GM21737 (cell line): ENCODE results near the gene TAS1R2.
"Not testable (repeated sequence)": the region's sequence is repeated elsewhere in the genome, so short reads cannot be mapped to it uniquely, and the experiment has no call there.

Experiments used
- ATAC-seq: cut with Tn5 transposase; IDR thresholded peaks from one replicate; pipeline ENCODE4 v1.9.1; 2021; ENCODE audit warnings: mild to moderate bottlenecking, moderate library complexity; ENCODE audit not compliant: unreplicated experiment

TAS1R2 gene

GRCh38 chr1:18859560-18859959 is at the start of gene TAS1R2:
TSS of gene TAS1R2 (minus strand) at chr1:18859660. CDS start at chr1:18859660, 0 bp downstream.
- ATAC-seq: no peak

DNA sequence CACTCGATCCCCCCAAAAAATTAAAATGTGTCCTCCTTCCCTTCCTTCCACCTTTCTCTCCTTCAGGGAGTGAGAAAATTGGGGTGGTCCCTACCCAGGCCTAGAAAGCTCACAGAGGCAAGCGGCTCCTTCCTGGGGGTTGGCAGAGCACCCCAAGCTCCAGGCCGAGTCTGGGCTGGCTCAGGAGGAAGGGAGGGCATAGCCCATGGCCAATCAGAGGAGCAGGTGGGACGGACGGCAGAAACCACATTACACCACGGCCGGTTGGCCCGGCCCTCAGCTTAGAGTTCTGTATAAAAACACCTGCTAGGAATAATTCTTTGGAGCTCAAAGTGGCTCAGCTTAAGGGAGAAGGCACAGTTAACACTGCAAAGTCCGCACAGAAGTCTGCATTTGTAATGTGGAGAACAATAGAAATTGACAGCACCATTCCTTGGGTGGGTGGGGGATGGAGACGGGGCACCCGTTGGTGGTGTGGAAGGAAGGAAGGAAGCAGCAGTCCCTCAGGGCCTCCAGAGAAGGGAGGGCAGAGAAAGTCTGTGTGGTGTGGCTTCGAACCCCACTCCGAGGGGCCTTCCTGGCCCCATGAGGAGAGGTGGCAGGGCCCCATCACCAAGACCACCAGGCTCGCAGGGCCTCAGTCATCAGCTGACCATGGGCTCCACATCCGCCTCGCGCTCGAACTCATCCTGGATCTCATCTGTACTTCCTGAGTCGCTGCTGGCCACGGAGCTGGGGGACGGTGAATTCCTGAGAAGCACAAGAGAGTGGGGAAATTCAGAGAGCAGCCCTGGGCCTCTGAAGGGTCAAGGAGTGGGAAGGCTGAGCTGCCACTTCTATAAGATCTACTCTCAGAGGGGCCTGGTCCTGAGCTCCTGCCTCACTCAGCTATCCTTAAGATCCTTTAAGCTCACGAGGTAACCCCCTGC is 48.7 kb upstream of the TAS1R2 start:
- ATAC-seq: no peak

GRCh38 chr1:18907021-18907916 is 47.8 kb upstream of the TAS1R2 start:
- ATAC-seq: no peak

GRCh38 chr1:18903291-18903756 is 43.9 kb upstream of the TAS1R2 start:
- ATAC-seq: no peak

GRCh38 chr1:18902523-18903290 is 43.2 kb upstream of the TAS1R2 start, which contains the start of gene ALDH4A1:
TSS of gene ALDH4A1 (minus strand) at chr1:18902555. CDS start at chr1:18902523, 32 bp downstream.
- peak; percentile 93 for ATAC-seq

GRCh38 chr1:18901952-18902522 is 42.6 kb upstream of the TAS1R2 start:
- no peak for ATAC-seq

GRCh38 chr1:18901147-18901951 is 41.9 kb upstream of the TAS1R2 start:
- ATAC-seq: no peak

DNA sequence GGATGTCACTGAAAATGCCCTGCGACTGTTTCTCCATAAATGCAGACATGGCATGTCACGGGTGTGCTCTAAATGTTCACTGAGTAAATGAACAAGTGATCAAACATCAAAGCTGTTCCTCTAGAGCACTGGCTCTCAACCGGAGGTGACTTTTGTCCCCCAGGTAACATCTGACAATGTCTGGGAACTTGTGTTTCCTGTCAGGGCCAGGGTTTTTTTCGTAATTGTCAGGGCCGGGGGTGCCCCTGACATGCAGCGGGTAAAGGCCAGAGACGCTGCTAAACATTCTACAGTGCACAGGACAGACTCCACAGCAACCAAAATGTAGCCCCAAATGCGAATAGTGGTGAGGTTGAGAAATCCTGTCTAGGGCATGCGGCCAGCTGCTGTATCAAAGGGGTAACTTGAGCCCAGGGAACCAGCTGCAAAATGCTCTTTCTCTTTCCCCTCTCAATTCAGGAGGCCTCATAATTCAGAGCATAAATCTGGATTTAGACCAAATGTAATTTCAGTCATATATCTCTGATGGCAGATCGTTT is 40.9 kb upstream of the TAS1R2 start:
- no peak for ATAC-seq

GRCh38 chr1:18899363-18900049 is 40.0 kb upstream of the TAS1R2 start:
- no peak for ATAC-seq

DNA sequence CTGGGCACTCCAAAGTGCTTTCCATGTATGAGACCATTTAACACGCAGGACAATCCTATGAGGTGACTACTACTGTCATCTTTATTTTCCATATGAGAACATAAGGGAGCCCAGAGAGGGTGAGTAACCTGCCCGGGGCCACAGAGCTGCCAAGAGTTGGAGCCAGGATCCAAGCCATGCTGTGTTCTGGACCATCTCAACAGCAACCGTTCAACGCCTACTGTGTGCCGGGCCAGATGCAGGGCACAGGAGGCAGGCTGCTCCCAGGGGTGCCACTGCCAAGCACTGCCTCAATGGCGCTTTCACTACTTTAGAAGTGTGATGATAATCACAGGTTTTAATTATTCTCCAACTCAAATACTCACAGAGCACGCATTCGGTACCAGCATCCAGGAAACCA is 39.1 kb upstream of the TAS1R2 start:
- ATAC-seq: no peak

- no peak for ATAC-seq
Measured at GRCh38 chr1:18895317-18895716, 35.9 kb upstream of the TAS1R2 start.

DNA sequence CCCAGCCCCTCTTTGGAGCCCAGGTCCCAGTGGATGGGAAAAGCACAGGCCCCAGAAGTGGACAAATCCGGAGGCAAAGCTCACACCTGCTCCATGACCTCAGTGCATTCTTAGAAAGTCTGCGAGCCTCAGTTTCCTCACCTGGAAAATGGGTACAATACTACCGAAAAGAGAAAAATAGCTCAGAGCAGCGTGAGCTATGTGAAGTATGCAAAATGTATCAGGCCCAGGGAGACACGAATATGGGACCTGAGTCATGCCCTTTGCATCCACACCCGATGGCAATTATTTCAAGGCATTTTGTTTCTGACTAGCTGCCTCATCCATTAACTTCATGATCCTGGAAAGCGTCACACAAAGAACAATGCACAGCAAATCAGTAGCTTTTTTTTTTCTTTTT is 33.7 kb upstream of the TAS1R2 start:
- no peak for ATAC-seq

DNA sequence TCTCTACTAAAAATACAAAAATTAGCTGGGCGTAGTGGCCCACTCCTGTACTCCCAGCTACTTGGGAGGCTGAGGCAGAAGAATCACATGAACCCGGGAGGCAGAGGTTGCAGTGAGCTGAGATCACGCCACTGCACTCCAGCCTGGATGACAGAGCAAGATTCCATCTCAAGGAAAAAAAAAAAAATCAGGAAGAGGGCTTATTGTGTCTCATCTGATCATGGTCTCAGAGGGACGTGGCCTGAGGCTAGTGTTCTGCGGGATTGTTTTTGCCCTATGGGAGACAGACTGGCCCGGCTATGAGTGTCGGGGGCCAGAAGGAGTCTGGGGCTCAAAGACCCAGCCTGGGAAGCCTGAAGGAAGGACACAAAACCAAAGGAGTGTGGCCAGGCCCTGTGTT is 32.4 kb upstream of the TAS1R2 start:
- ATAC-seq: not testable (repeated sequence)

DNA sequence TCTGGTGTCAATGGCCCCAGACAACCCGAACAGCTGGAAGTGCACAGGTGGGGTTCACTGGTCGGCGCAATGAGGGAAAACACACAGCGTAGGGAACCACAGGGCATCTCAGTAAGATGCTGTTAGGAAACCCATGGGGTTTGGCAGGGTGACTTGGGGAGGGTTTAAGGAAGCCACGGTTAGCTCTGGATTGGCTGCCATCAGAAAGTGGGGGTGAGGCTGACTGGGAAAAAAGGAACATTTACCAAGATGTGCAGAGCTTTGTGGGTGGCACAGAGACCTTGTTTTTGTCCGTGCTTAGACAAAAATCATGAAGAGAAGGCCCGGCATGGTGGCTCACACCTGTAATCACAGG is 31.9 kb upstream of the TAS1R2 start:
- ATAC-seq: no peak

- no peak for ATAC-seq
Measured at GRCh38 chr1:18890706-18891425, 31.4 kb upstream of the TAS1R2 start.

DNA sequence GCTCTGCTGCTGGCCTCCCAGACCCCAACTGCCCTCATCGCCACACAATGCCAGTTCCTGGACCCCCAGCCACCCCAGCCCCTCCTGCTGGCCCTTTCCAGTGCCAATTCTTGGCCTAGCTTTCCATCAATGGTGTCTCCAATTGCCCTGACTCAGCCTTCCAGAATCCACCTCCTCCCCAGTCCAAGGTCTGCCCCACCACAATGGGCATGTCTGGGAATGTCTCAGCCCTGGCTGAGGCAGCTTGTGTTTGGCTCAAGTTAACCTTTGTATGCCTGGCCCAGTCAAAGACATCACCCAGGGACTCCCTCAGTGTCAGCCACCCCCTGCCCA is 26.5 kb upstream of the TAS1R2 start:
- ATAC-seq: no peak

- ATAC-seq: no peak
Measured at GRCh38 chr1:18885311-18886002, 26.0 kb upstream of the TAS1R2 start.

DNA sequence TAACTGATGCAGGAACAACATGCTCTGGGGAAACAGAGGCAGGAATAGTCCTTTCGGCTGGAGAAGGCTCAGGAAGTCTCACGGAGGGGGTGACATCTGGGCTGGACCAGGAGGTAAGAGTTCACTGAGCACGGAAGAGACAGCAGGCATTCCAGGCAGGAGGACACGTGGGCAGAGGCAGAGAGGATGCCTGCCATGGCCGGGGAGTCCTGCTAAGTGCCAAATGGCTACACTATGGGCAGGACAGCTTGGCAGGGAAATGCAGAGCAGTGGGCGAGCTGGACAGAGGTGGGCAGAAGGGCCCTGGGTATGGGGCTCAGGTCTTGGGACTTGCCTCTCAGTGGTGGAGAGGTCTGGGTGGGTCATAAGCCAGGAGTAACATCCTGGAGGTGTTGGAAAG is 25.3 kb upstream of the TAS1R2 start:
- no peak for ATAC-seq
